GM18870 (cell line): ENCODE measurements around the gene KAT14.
"Not testable (repeated sequence)": the region's sequence is repeated elsewhere in the genome, so short reads cannot be mapped to it uniquely, and the experiment has no call there.

Source experiments
- ATAC-seq: cut with Tn5 transposase; IDR thresholded peaks from one replicate; pipeline ENCODE4 v1.9.1; 2021; ENCODE audit warnings: moderate library complexity; ENCODE audit not compliant: unreplicated experiment

The KAT14 gene

GRCh38 chr20:18213002-18213401 is 75.3 kb downstream of the KAT14 start:
- ATAC-seq, result no peak

GRCh38 chr20:18215566-18215965 is 77.9 kb downstream of the KAT14 start:
- no peak for ATAC-seq

GRCh38 chr20:18218280-18218679 is 80.6 kb downstream of the KAT14 start:
- no peak for ATAC-seq

GRCh38 chr20:18223409-18223808 is 85.7 kb downstream of the KAT14 start:
- ATAC-seq, result no peak

GRCh38 chr20:18224968-18225568 is 87.4 kb downstream of the KAT14 start:
- ATAC-seq, result no peak

- no peak for ATAC-seq
Measured at GRCh38 chr20:18225632-18226031, 88.0 kb downstream of the KAT14 start.

- ATAC-seq, result not testable (repeated sequence)
Measured at GRCh38 chr20:18226741-18227140, 89.1 kb downstream of the KAT14 start.

GRCh38 chr20:18233408-18233943 is 95.8 kb downstream of the KAT14 start:
- no peak for ATAC-seq
